ENCODE data around the gene INAFM2.

GRCh38 chr15:40367686-40368611 lies 44.5 kb downstream of the INAFM2 start:
- TF ChIP-seq CTCF (IDR thresholded peaks at IDR 0.05) (peak; percentile 80 to 98 (median 95)), EP300 (IDR thresholded peaks at IDR 0.05) (peak in 1 of 2 donors; percentile 51)

Data from tibial nerve (tissue), 4 donors.